Hypothalamus (tissue), 51 donors: ENCODE results near the gene LRRC71.

Experiments used
- DNase-seq, 51 donors: peaks; one replicate each; lab custom pipeline; 2025; lab: John Stamatoyannopoulos, UW

Gene LRRC71

GRCh38 chr1:156973417-156973816 is 53.0 kb downstream of the LRRC71 start:
- DNase-seq = no peak

GRCh38 chr1:156975084-156975483 is 54.7 kb downstream of the LRRC71 start:
- DNase-seq = no peak

GRCh38 chr1:156980551-156980950 is 60.1 kb downstream of the LRRC71 start:
- no peak for DNase-seq
